SK-N-SH treated with all-trans-retinoic acid at 6 μM for 48 hours (cell line): ENCODE results near the gene CHN1.

Experiments used
- ARNTL ChIP-seq: fragments of 450-650 bp; formaldehyde crosslinking; IDR thresholded peaks from 2 replicates; pipeline ENCODE4 v1.5.0; 2020; ENCODE audit warnings: low read depth, mild to moderate bottlenecking, moderate library complexity, borderline replicate concordance
- CSRNP3 ChIP-seq: fragments of 250-450 bp; sonication (Bioruptor Pico); IDR thresholded peaks from 2 replicates; pipeline ENCODE4 v1.5.1; 2021; ENCODE audit warnings: mild to moderate bottlenecking, moderate library complexity
- ZFP3 ChIP-seq: fragments of 250-450 bp; sonication (Bioruptor Pico); IDR thresholded peaks from 2 replicates; pipeline ENCODE4 v1.5.0; 2020; ENCODE audit warnings: mild to moderate bottlenecking, moderate library complexity

GRCh38 chr2:174764280-174765255, 240.6 kb downstream of the CHN1 start, which contains the start of gene CHRNA1:
- TF ChIP-seq ARNTL (CRISPR knock-in tag) (no peak), ZFP3 (CRISPR knock-in tag) (no peak), CSRNP3 (CRISPR knock-in tag) (no peak)
